Measurements from ENCODE around the gene PER3.

PER3 gene

DNA sequence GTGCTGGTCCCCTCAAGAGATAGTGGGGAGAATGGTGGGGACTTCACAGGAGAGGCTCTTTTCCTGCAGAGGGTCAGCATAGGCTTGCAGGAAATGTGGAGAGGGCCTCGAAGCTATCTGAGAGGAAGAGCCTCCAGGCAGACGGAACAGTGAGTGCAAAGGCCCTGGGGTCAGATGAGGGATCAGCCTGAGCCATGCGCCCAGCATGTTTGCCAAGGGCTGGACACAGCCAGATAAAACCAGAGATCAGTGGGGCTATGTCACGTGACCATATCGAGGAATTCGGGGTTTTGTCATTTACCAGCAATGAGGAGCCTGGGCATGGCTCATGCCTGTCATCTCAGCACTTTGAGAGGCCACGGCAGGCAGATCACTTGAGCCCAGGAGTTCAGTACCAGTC is 75.3 kb downstream of the PER3 start:
- TF ChIP-seq CTCF (IDR thresholded peaks at IDR 0.05; ENCODE audit: low read depth, low read length), result no peak
- in situ Hi-C loops (cut with HindIII; ENCODE audit: low sequenced_read_pairs), result no loop called here

DNA sequence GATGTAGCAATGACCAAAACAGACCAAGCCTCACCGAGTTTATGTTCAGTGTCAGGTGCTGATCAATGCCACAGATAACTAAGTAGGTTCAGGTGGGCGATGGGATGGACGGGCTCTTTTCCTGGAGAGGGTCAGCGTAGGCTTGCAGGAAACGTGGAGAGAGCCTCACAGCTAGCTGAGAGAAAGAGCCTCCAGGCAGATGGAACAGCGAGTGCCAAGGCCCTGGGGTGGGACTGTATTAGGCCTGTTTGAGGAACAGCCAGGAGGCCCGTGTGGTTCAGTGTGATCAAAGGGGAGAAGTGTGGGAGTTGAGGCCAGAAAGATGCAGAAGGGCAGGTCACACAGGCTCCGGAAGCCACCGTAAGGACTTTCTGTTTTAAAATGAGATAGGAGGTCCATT is 76.0 kb downstream of the PER3 start:
- no peak overlapping the region for H3K4me3 ChIP-seq (ENCODE audit: low read depth, low read length)
- TF ChIP-seq CTCF (IDR thresholded peaks at IDR 0.05; ENCODE audit: low read depth, low read length), result no peak
- in situ Hi-C loops (cut with HindIII; ENCODE audit: low sequenced_read_pairs), result no loop called here
- no peak for DNase-seq (ENCODE audit: low read depth, low spot score)

More for the DNA sequence above, 75.3 kb downstream of the PER3 start:
- H3K4me3 ChIP-seq (ENCODE audit: low read depth, low read length), result no peak overlapping the region
- DNase-seq (ENCODE audit: low read depth, low spot score), result no peak

DNA sequence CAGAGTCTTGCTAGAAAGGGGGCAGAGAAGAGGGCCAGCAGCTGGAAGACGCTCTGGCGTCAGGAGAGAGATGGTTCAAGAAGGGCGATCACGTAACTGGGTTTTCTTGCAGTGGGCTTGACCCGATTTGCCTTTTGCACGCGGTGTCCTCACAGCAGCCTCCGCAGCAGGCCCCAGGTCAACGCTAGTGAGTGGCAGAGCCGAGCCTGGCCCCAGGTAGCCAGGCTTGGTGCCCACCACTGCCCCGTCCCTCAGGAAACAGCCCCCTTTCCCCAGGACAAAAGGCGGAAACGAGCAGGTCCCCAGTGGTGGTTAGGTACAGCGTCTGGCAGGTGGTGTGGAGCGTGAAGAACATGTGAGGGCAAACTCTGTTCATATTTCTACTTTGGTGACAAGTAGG is 77.4 kb downstream of the PER3 start:
- no peak overlapping the region for H3K4me3 ChIP-seq (ENCODE audit: low read depth, low read length)
- no peak for TF ChIP-seq CTCF (IDR thresholded peaks at IDR 0.05; ENCODE audit: low read depth, low read length)
- no peak for DNase-seq (ENCODE audit: low read depth, low spot score)
- in situ Hi-C loops (cut with HindIII; ENCODE audit: low sequenced_read_pairs), result no loop called here

- no peak for TF ChIP-seq CTCF (IDR thresholded peaks at IDR 0.05; ENCODE audit: low read depth, low read length)
- in situ Hi-C loops (cut with HindIII; ENCODE audit: low sequenced_read_pairs), result no loop called here
- no peak for DNase-seq (ENCODE audit: low read depth, low spot score)
- H3K4me3 ChIP-seq (ENCODE audit: low read depth, low read length), result no peak overlapping the region
Measured at GRCh38 chr1:7862211-7863060, 78.3 kb downstream of the PER3 start.

- no peak overlapping the region for H3K4me3 ChIP-seq (ENCODE audit: low read depth, low read length)
- TF ChIP-seq CTCF (IDR thresholded peaks at IDR 0.05; ENCODE audit: low read depth, low read length), result no peak
- in situ Hi-C loops (cut with HindIII; ENCODE audit: low sequenced_read_pairs), result no loop called here
- DNase-seq (ENCODE audit: low read depth, low spot score), result no peak
Measured at GRCh38 chr1:7863756-7864328, 79.8 kb downstream of the PER3 start.

DNA sequence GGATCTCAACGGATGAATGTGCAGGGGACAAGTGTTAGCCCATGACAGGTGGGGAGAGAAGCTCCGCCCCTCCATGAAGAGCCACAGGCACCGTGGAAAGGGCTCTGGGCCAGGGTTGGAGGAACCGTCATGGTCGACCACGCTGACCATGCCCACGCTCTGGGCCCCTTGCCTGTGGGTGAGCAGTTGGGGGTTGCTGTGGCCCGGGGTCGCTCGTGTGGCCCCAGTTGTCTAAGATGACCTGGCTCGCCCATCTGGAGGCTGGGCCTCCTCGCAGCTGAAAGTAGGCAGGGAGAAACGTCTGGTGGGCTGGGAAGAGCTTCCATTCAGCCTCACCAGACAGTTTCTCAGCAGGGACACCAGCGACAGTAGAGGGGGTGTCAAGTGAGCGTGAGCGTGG is 81.9 kb downstream of the PER3 start:
- DNase-seq (ENCODE audit: low read depth, low spot score), result no peak
- in situ Hi-C loops (cut with HindIII; ENCODE audit: low sequenced_read_pairs), result no loop called here
- no peak for TF ChIP-seq CTCF (IDR thresholded peaks at IDR 0.05; ENCODE audit: low read depth, low read length)
- H3K4me3 ChIP-seq (ENCODE audit: low read depth, low read length), result no peak overlapping the region
